ENCODE data around the gene KANK2.
A peak's percentile ranks its signal among the peaks of the same experiment; 100 is the strongest.
"Not testable (repeated sequence)": the region's sequence is repeated elsewhere in the genome, so short reads cannot be mapped to it uniquely, and the experiment has no call there.

Gene KANK2

GRCh38 chr19:11177592-11177991 is 19.8 kb downstream of the KANK2 start:
- DNase-seq (ENCODE audit: extremely low spot score, insufficient read length, low read depth) (no peak), FAIRE-seq (no peak)

- FAIRE-seq (no peak), DNase-seq (ENCODE audit: extremely low spot score, insufficient read length, low read depth) (no peak)
These were observed 20.7 kb downstream of the KANK2 start for GRCh38 chr19:11176466-11177193.

- FAIRE-seq (no peak), DNase-seq (ENCODE audit: extremely low spot score, insufficient read length, low read depth) (no peak)
These were observed 21.4 kb downstream of the KANK2 start for GRCh38 chr19:11175920-11176319.

GRCh38 chr19:11174336-11174735 is 23.0 kb downstream of the KANK2 start:
- DNase-seq (ENCODE audit: extremely low spot score, insufficient read length, low read depth) (no peak), FAIRE-seq (no peak)

GRCh38 chr19:11173516-11174155 is 23.7 kb downstream of the KANK2 start:
- DNase-seq (ENCODE audit: extremely low spot score, insufficient read length, low read depth) (no peak), FAIRE-seq (no peak)

- FAIRE-seq (no peak), DNase-seq (ENCODE audit: extremely low spot score, insufficient read length, low read depth) (no peak)
These were observed 24.8 kb downstream of the KANK2 start for GRCh38 chr19:11172576-11172975.

GRCh38 chr19:11171144-11171543 is 26.2 kb downstream of the KANK2 start:
- no peak for FAIRE-seq

GRCh38 chr19:11169896-11170678 is 27.3 kb downstream of the KANK2 start:
- DNase-seq (ENCODE audit: extremely low spot score, insufficient read length, low read depth) (no peak), FAIRE-seq (no peak)

More at GRCh38 chr19:11171144-11171543, 26.2 kb downstream of the KANK2 start:
- DNase-seq (ENCODE audit: extremely low spot score, insufficient read length, low read depth), result no peak

GRCh38 chr19:11168568-11168967 is 28.8 kb downstream of the KANK2 start:
- FAIRE-seq, result no peak
- DNase-seq (ENCODE audit: extremely low spot score, insufficient read length, low read depth), result no peak

- DNase-seq (ENCODE audit: extremely low spot score, insufficient read length, low read depth), result no peak
- no peak for FAIRE-seq
These were observed 30.8 kb downstream of the KANK2 start for GRCh38 chr19:11166281-11167142.

- DNase-seq (ENCODE audit: extremely low spot score, insufficient read length, low read depth) (no peak), FAIRE-seq (no peak)
These were observed 31.8 kb downstream of the KANK2 start for GRCh38 chr19:11165486-11166030.

- no peak for FAIRE-seq
- no peak for DNase-seq (ENCODE audit: extremely low spot score, insufficient read length, low read depth)
These were observed 32.4 kb downstream of the KANK2 start for GRCh38 chr19:11164879-11165406.

- no peak for DNase-seq (ENCODE audit: extremely low spot score, insufficient read length, low read depth)
- FAIRE-seq, result no peak
These were observed 33.0 kb downstream of the KANK2 start for GRCh38 chr19:11164296-11164695.

GRCh38 chr19:11160440-11160768 is 36.9 kb downstream of the KANK2 start:
- DNase-seq (ENCODE audit: extremely low spot score, insufficient read length, low read depth); FAIRE-seq: not testable (repeated sequence)

- DNase-seq (ENCODE audit: extremely low spot score, insufficient read length, low read depth) (no peak), FAIRE-seq (no peak)
These were observed 37.5 kb downstream of the KANK2 start for GRCh38 chr19:11159598-11160439.

- DNase-seq (ENCODE audit: extremely low spot score, insufficient read length, low read depth), result peak; percentile 99
- FAIRE-seq, result peak; percentile 99
These were observed 41.8 kb downstream of the KANK2 start, which contains the start of gene SPC24 for GRCh38 chr19:11155373-11156120. TSS of gene SPC24 (minus strand) at chr19:11155782. CDS start at chr19:11155776, 6 bp downstream.

GRCh38 chr19:11154683-11155047 is 42.7 kb downstream of the KANK2 start:
- DNase-seq (ENCODE audit: extremely low spot score, insufficient read length, low read depth), result no peak
- no peak for FAIRE-seq
